Endothelial cell of umbilical vein (primary cell): ENCODE measurements around the gene SORL1.
"Not testable (repeated sequence)": the region's sequence is repeated elsewhere in the genome, so short reads cannot be mapped to it uniquely, and the experiment has no call there.

Experiments
- CTCF ChIP-seq, 2 donors: IDR thresholded peaks; 1 replicate in 1 of 2; 2 replicates in 1 of 2; pipeline ENCODE4 v1.5.1; 2011; ENCODE audit warnings: low read length in 2 of 2, mild to moderate bottlenecking in 2 of 2, moderate library complexity in 2 of 2, control low read depth in 1 of 2, inconsistent platforms in 1 of 2, low read depth in 1 of 2; ENCODE audit not compliant: insufficient read depth in 1 of 2; ENCODE audit errors: extremely low read depth in 1 of 2
- EZH2 ChIP-seq: IDR thresholded peaks from 2 replicates; pipeline ENCODE4 v1.6.1; 2012; ENCODE audit warnings: borderline replicate concordance, low read depth, mild to moderate bottlenecking, moderate library complexity, low read length, inconsistent platforms; ENCODE audit not compliant: severe bottlenecking
- FOS ChIP-seq: IDR thresholded peaks from 2 replicates; pipeline ENCODE4 v1.6.1; 2011; ENCODE audit warnings: mild to moderate bottlenecking, low read length, moderate library complexity, borderline replicate concordance; ENCODE audit not compliant: insufficient read depth
- GATA2 ChIP-seq: IDR thresholded peaks from 2 replicates; pipeline ENCODE4 v1.7.0; 2011; ENCODE audit warnings: low read depth, mild to moderate bottlenecking, moderate library complexity, mixed read lengths, low read length; ENCODE audit not compliant: insufficient read length, insufficient read depth
- JUN ChIP-seq: IDR thresholded peaks from 2 replicates; pipeline ENCODE4 v1.6.1; 2011; ENCODE audit warnings: borderline replicate concordance, low read depth; ENCODE audit not compliant: insufficient read length, insufficient read depth
- MAX ChIP-seq: IDR thresholded peaks from 2 replicates; pipeline ENCODE4 v1.6.1; 2011; ENCODE audit not compliant: insufficient read depth, insufficient read length
- MYC ChIP-seq: IDR thresholded peaks from one replicate; pipeline ENCODE4 v1.6.1; 2011; ENCODE audit warnings: mild to moderate bottlenecking, low read depth, low read length
- POLR2A ChIP-seq: IDR thresholded peaks from 2 replicates; pipeline ENCODE4 v1.6.1; 2012; ENCODE audit warnings: low read depth, mild to moderate bottlenecking, control low read depth, low read length
- POLR2AphosphoS5 ChIP-seq: IDR thresholded peaks from 2 replicates; pipeline ENCODE4 v1.6.1; 2012; ENCODE audit warnings: low read depth, mild to moderate bottlenecking, control low read depth, low read length, moderate library complexity; ENCODE audit not compliant: insufficient read depth

- TF ChIP-seq CTCF (IDR thresholded peaks at IDR 0.05; ENCODE audit: extremely low read depth in 1 of 2, insufficient read depth in 1 of 2, low read depth in 1 of 2, low read length in 2 of 2); POLR2AphosphoS5; POLR2A; MYC; EZH2; MAX; JUN; FOS; GATA2: not testable (repeated sequence)
Observed at GRCh38 chr11:121410041-121410440, 42.1 kb upstream of the SORL1 start.
